GF-D8 (cell line): Measurements from ENCODE around the gene TMEM243.
"Not testable (repeated sequence)": the region's sequence is repeated elsewhere in the genome, so short reads cannot be mapped to it uniquely, and the experiment has no call there.

Experiments used
- DNase-seq: peaks from one replicate; lab custom pipeline; 2025; lab: John Stamatoyannopoulos, UW

The TMEM243 gene

GRCh38 chr7:87219545-87220025 lies at the start of gene TMEM243:
TMEM243 (minus strand) TSS chr7:87219732; CDS start chr7:87219503, 229 bp downstream.
- DNase-seq = peak; percentile 78

- DNase-seq = no peak
These were observed 47.8 kb upstream of the TMEM243 start for GRCh38 chr7:87267239-87267900.

GRCh38 chr7:87263537-87263936 lies 44.0 kb upstream of the TMEM243 start:
- DNase-seq = no peak

- DNase-seq = no peak
These were observed 34.1 kb upstream of the TMEM243 start for GRCh38 chr7:87253589-87254087.

- not testable (repeated sequence) for DNase-seq
These were observed 26.1 kb upstream of the TMEM243 start for GRCh38 chr7:87245671-87246070.

- not testable (repeated sequence) for DNase-seq
These were observed 19.0 kb upstream of the TMEM243 start for GRCh38 chr7:87238464-87239051.

GRCh38 chr7:87234949-87235348 lies 15.4 kb upstream of the TMEM243 start:
- no peak for DNase-seq

GRCh38 chr7:87231711-87232110 lies 12.2 kb upstream of the TMEM243 start:
- DNase-seq = no peak

GRCh38 chr7:87231258-87231657 lies 11.7 kb upstream of the TMEM243 start:
- no peak for DNase-seq

- DNase-seq = no peak
These were observed 7.0 kb upstream of the TMEM243 start for GRCh38 chr7:87226495-87226894.

- no peak for DNase-seq
These were observed 6.2 kb upstream of the TMEM243 start for GRCh38 chr7:87225696-87226095.

- DNase-seq = no peak
These were observed 4.1 kb upstream of the TMEM243 start for GRCh38 chr7:87223666-87224065.

- DNase-seq = no peak
These were observed 1.2 kb upstream of the TMEM243 start for GRCh38 chr7:87220734-87221215.

- no peak for DNase-seq
These were observed 648 bp upstream of the TMEM243 start for GRCh38 chr7:87220026-87220733.

GRCh38 chr7:87218796-87219544 lies 562 bp downstream of the TMEM243 start:
- peak; percentile 80 for DNase-seq

GRCh38 chr7:87217983-87218653 lies 1.4 kb downstream of the TMEM243 start:
- DNase-seq = no peak

GRCh38 chr7:87216701-87217508 lies 2.6 kb downstream of the TMEM243 start:
- DNase-seq = peak; percentile 77

GRCh38 chr7:87215046-87215445 lies 4.5 kb downstream of the TMEM243 start:
- DNase-seq = no peak

- no peak for DNase-seq
These were observed 5.7 kb downstream of the TMEM243 start for GRCh38 chr7:87213811-87214210.

- DNase-seq = no peak
These were observed 6.3 kb downstream of the TMEM243 start for GRCh38 chr7:87213252-87213651.

GRCh38 chr7:87212498-87212897 lies 7.0 kb downstream of the TMEM243 start:
- peak; percentile 39 for DNase-seq
